Liver (tissue), 3 donors: ENCODE data around the gene GAB2.
A peak's percentile ranks its signal among the peaks of the same experiment; 100 is the strongest.

Source experiments
- CTCF ChIP-seq: fragments of 150-350 bp; IDR thresholded peaks from 2 replicates; pipeline ENCODE4 v1.5.1; 2017; ENCODE audit warnings: improper control_type of control experiment, low read depth, low read length; ENCODE audit not compliant: missing input control
- EGR1 ChIP-seq, 2 donors: IDR thresholded peaks; 2 replicates each; pipeline ENCODE4 v1.6.1; 2016 to 2018; ENCODE audit warnings: antibody characterized with exemption in 2 of 2, low read depth in 2 of 2
- FOXA1 ChIP-seq: IDR thresholded peaks from 2 replicates; pipeline ENCODE4 v1.6.1; 2016; ENCODE audit warnings: antibody characterized with exemption
- GABPA ChIP-seq, 2 donors: IDR thresholded peaks in 1 of 2; conservative IDR thresholded peaks in 1 of 2; 2 replicates each; pipeline ENCODE4 v1.6.1; 2016; ENCODE audit warnings: antibody characterized with exemption in 2 of 2, mild to moderate bottlenecking in 1 of 2, moderate library complexity in 1 of 2
- JUND ChIP-seq, 2 donors: IDR thresholded peaks; 2 replicates each; pipeline ENCODE4 v1.6.1; 2016; ENCODE audit warnings: antibody characterized with exemption in 2 of 2
- RXRA ChIP-seq, 2 donors: IDR thresholded peaks; 2 replicates each; pipeline ENCODE4 v1.6.1; 2017 to 2018; ENCODE audit warnings: antibody characterized with exemption in 2 of 2, mild to moderate bottlenecking in 1 of 2
- YY1 ChIP-seq: IDR thresholded peaks from 2 replicates; pipeline ENCODE4 v1.6.1; 2016; ENCODE audit warnings: antibody characterized with exemption, mild to moderate bottlenecking
- ZBTB33 ChIP-seq: IDR thresholded peaks from 2 replicates; pipeline ENCODE4 v1.6.1; 2016; ENCODE audit warnings: antibody characterized with exemption
- donor health status: healthy.
- donor health status: healthy.

- TF ChIP-seq CTCF (peak; percentile 35), YY1 (no peak), EGR1 (IDR thresholded peaks at IDR 0.05; ENCODE audit: low read depth in 2 of 2) (no peak), FOXA1 (no peak), RXRA (IDR thresholded peaks at IDR 0.05) (no peak), ZBTB33 (no peak), JUND (IDR thresholded peaks at IDR 0.05) (no peak), GABPA (IDR thresholded peaks at IDR 0.05 in 1 of 2, conservative IDR thresholded peaks at IDR 0.05 in 1 of 2) (no peak)
Observed at GRCh38 chr11:78417888-78418583, 416 bp upstream of the GAB2 start.
